HepG2 (cell line): ENCODE measurements around the gene STAT6. TPM values are rescaled to one million over a fixed set of nuclear protein-coding genes. Genes with fewer than 3 reads are reported as not detected.

Experiments
- ELF3 ChIP-seq: IDR thresholded peaks from 2 replicates; pipeline ENCODE4 v1.6.1; 2016; ENCODE audit warnings: missing genetic modification reagents, missing compliant biosample characterization
- KLF11 ChIP-seq: IDR thresholded peaks from 2 replicates; pipeline ENCODE4 v1.6.1; 2016; ENCODE audit warnings: missing compliant biosample characterization
- KLF12 ChIP-seq: sonication (generic); formaldehyde crosslinking; IDR thresholded peaks from 2 replicates; pipeline ENCODE4 v1.4.0; 2020; ENCODE audit warnings: missing genetic modification reagents, borderline replicate concordance
- KLF13 ChIP-seq: sonication (generic); formaldehyde crosslinking; IDR thresholded peaks from 2 replicates; pipeline ENCODE4 v1.4.0; 2020; ENCODE audit warnings: mild to moderate bottlenecking, missing genetic modification reagents
- MXI1 ChIP-seq: IDR thresholded peaks from 3 replicates; pipeline ENCODE4 v1.6.1; 2012; ENCODE audit warnings: low read depth, low read length, inconsistent platforms, borderline replicate concordance
- NFAT5 ChIP-seq: sonication (generic); formaldehyde crosslinking; IDR thresholded peaks from 2 replicates; pipeline ENCODE4 v1.4.0; 2020; ENCODE audit warnings: missing genetic modification reagents
- SP140L ChIP-seq: sonication (generic); formaldehyde crosslinking; IDR thresholded peaks from 2 replicates; pipeline ENCODE4 v1.4.0; 2020; ENCODE audit warnings: missing genetic modification reagents, borderline replicate concordance
- ZIK1 ChIP-seq: sonication (generic); formaldehyde crosslinking; IDR thresholded peaks from 2 replicates; pipeline ENCODE4 v1.5.0; 2020; ENCODE audit warnings: mild to moderate bottlenecking, low read depth, missing genetic modification reagents, borderline replicate concordance
- ZNF276 ChIP-seq: sonication (generic); formaldehyde crosslinking; IDR thresholded peaks from 2 replicates; pipeline ENCODE4 v1.4.0; 2020; ENCODE audit warnings: mild to moderate bottlenecking, low read depth, missing genetic modification reagents
- ZNF292 ChIP-seq: sonication (generic); formaldehyde crosslinking; IDR thresholded peaks from 2 replicates; pipeline ENCODE4 v1.8.1; 2022; ENCODE audit warnings: mild to moderate bottlenecking, low read depth, missing genetic modification reagents, borderline replicate concordance
- ZNF616 ChIP-seq: sonication (generic); formaldehyde crosslinking; IDR thresholded peaks from 2 replicates; pipeline ENCODE4 v1.5.0; 2020; ENCODE audit warnings: low read depth, mild to moderate bottlenecking, missing genetic modification reagents
- polyA plus RNA-seq, 8 experiments: library from polyadenylated mRNA; depleted of rRNA in 3 of 8; stranded (reverse) in 7 of 8; unstranded in 1 of 8; fragments of >200 nt; fragmentation: Illumina TruSeq in 4 of 8; extraction: Trizol in 4 of 8; gene quantifications; 2 replicates each; pipeline versions ENCODE4 v1.2.1 to v1.2.3, GENCODE V29; 2011 to 2016; ENCODE audit warnings: low read depth in 4 of 8, missing spikeins in 1 of 8, mixed read lengths in 1 of 8; ENCODE audit not compliant: insufficient read depth in 1 of 8
- total RNA-seq, 5 experiments: library from RNA; depleted of rRNA; stranded (reverse); fragments of >200 nt; fragmentation: Illumina TruSeq; extraction: Trizol; gene quantifications; 2 replicates each; pipeline ENCODE4 v1.2.3, GENCODE V29; 2016; ENCODE audit warnings: low read depth in 1 of 5
- TF ChIP-seq, protein P1 (sequence below): sonication (generic); formaldehyde crosslinking; IDR thresholded peaks from 2 replicates; pipeline ENCODE4 v1.5.1; 2020; ENCODE audit warnings: mild to moderate bottlenecking, missing genetic modification reagents, borderline replicate concordance
- TF ChIP-seq, protein P2 (sequence below): IDR thresholded peaks from 2 replicates; pipeline ENCODE4 v1.6.1; 2012; ENCODE audit warnings: low read depth, low read length, improper control_type of control experiment
- TF ChIP-seq, protein P3 (sequence below): sonication (generic); formaldehyde crosslinking; conservative IDR thresholded peaks from 2 replicates; pipeline ENCODE4 v1.8.0; 2022; ENCODE audit warnings: missing genetic modification reagents

STAT6 gene
- total and polyA plus RNA-seq, 2 of the 13 experiments (the other 11 are each of a cell fraction or from before 2014, with no cell fraction given) = 28.0 to 62.2 TPM

DNA sequence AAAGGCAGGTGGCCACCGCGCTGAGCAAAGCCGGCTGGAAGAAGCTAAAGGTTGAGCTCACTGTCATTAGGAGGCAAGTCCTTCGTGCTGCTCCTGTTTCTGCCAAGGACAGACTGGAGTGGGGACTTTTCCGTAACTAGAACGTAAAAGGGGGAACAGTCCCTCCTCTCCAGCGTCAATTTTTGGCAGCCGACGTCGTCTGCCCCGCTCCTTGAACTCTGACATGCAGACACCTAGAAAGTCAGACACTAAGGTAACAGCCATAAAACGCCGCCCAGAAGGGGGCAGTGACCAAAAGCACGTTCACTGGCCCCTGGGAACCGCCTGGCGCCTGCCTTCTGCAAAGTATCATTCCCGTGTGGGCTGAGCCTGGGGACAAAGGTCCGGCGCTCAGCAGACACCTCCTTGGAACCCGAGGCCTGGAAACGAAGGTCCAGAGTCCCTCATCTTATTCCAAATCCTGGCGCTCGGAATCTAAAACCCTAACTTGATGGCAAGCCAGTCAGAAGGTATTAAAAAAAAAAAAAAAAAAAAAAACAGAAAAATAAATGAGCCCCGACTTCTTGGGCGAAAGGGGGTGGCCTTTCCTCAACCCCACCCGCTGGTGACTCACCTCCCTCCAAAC is 16.1 kb upstream of the STAT6 start (continued):
- TF ChIP-seq ZNF276 (CRISPR knock-in tag) = no peak
- no peak; the same call in 1 of the 2 replicates for TF ChIP-seq SP140L (CRISPR knock-in tag)
- no peak for TF ChIP-seq KLF11 (CRISPR knock-in tag)
- TF ChIP-seq, protein P1, sequence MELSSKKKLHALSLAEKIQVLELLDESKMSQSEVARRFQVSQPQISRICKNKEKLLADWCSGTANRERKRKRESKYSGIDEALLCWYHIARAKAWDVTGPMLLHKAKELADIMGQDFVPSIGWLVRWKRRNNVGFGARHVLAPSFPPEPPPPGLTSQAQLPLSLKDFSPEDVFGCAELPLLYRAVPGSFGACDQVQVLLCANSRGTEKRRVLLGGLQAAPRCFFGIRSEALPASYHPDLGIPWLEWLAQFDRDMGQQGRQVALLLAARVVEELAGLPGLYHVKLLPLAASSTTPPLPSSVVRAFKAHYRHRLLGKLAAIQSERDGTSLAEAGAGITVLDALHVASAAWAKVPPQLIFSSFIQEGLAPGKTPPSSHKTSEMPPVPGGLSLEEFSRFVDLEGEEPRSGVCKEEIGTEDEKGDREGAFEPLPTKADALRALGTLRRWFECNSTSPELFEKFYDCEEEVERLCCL (CRISPR knock-in tag) = no peak
- TF ChIP-seq NFAT5 = no peak
- peak; percentile 61 for TF ChIP-seq ELF3 (CRISPR knock-in tag)
- TF ChIP-seq ZNF292 = no peak
- TF ChIP-seq, protein P2, sequence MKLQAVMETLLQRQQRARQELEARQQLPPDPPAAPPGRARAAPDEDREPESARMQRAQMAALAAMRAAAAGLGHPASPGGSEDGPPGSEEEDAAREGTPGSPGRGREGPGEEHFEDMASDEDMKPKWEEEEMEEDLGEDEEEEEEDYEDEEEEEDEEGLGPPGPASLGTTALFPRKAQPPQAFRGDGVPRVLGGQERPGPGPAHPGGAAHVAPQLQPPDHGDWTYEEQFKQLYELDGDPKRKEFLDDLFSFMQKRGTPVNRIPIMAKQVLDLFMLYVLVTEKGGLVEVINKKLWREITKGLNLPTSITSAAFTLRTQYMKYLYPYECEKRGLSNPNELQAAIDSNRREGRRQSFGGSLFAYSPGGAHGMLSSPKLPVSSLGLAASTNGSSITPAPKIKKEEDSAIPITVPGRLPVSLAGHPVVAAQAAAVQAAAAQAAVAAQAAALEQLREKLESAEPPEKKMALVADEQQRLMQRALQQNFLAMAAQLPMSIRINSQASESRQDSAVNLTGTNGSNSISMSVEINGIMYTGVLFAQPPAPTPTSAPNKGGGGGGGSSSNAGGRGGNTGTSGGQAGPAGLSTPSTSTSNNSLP = no peak
- 0 out of 2 replicates have a peak, but pooled peaks have one; percentile 17 for TF ChIP-seq ZIK1 (CRISPR knock-in tag)
- peak; percentile 72; the same call in 1 of the 3 replicates for TF ChIP-seq MXI1
- no peak for TF ChIP-seq KLF13 (CRISPR knock-in tag)
- TF ChIP-seq ZNF616 (CRISPR knock-in tag) = no peak
- TF ChIP-seq, protein P3, sequence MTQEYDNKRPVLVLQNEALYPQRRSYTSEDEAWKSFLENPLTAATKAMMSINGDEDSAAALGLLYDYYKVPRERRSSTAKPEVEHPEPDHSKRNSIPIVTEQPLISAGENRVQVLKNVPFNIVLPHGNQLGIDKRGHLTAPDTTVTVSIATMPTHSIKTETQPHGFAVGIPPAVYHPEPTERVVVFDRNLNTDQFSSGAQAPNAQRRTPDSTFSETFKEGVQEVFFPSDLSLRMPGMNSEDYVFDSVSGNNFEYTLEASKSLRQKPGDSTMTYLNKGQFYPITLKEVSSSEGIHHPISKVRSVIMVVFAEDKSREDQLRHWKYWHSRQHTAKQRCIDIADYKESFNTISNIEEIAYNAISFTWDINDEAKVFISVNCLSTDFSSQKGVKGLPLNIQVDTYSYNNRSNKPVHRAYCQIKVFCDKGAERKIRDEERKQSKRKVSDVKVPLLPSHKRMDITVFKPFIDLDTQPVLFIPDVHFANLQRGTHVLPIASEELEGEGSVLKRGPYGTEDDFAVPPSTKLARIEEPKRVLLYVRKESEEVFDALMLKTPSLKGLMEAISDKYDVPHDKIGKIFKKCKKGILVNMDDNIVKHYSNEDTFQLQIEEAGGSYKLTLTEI (CRISPR knock-in tag) = no peak
- TF ChIP-seq KLF12 = no peak
